Endodermal cell (in vitro differentiated cells): ENCODE measurements around the gene LYSMD1. TPM values are rescaled to one million over a fixed set of nuclear protein-coding genes. Genes with fewer than 3 reads are reported as not detected.

Source experiments
- DNase-seq: peaks from one replicate; pipeline ENCODE4 v3.0.0-alpha.2; 2017
- H3K27ac ChIP-seq: 2 replicates; pipeline ENCODE4 v1.5.1; 2013; ENCODE audit warnings: mild to moderate bottlenecking, low read depth, low read length, moderate library complexity
- H3K27me3 ChIP-seq: 2 replicates; pipeline ENCODE4 v1.6.1; 2013; ENCODE audit warnings: mild to moderate bottlenecking, low read length, moderate library complexity; ENCODE audit not compliant: insufficient read depth, control insufficient read depth, poor library complexity, severe bottlenecking
- H3K36me3 ChIP-seq: 2 replicates; pipeline ENCODE4 v1.7.0; 2013; ENCODE audit warnings: mild to moderate bottlenecking, low read length, moderate library complexity; ENCODE audit not compliant: control insufficient read depth, insufficient read depth
- H3K4me1 ChIP-seq: one replicate; pipeline ENCODE4 v1.7.0; 2013; ENCODE audit warnings: low read length; ENCODE audit not compliant: control insufficient read depth, insufficient read depth
- H3K4me3 ChIP-seq: 2 replicates; pipeline ENCODE4 v1.5.1; 2013; ENCODE audit warnings: mild to moderate bottlenecking, low read length, moderate library complexity
- H3K9ac ChIP-seq: 2 replicates; pipeline ENCODE4 v1.6.1; 2013; ENCODE audit warnings: mild to moderate bottlenecking, low read length, moderate library complexity; ENCODE audit not compliant: poor library complexity, severe bottlenecking; ENCODE audit errors: extremely low read depth
- H3K9me3 ChIP-seq: 2 replicates; pipeline ENCODE4 v1.6.1; 2013; ENCODE audit warnings: mild to moderate bottlenecking, low read length, moderate library complexity; ENCODE audit not compliant: control insufficient read depth
- H3K27ac Mint-ChIP-seq: 2 replicates; pipeline ENCODE4 v1.8.0; 2020; ENCODE audit warnings: mixed read lengths
- H3K27me3 Mint-ChIP-seq: 2 replicates; pipeline ENCODE4 v1.8.0; 2021; ENCODE audit warnings: mild to moderate bottlenecking, mixed read lengths; ENCODE audit not compliant: insufficient read depth
- H3K36me3 Mint-ChIP-seq: 2 replicates; pipeline ENCODE4 v1.8.0; 2020; ENCODE audit warnings: low read depth, mixed read lengths
- H3K4me1 Mint-ChIP-seq: 2 replicates; pipeline ENCODE4 v1.8.0; 2020; ENCODE audit warnings: mixed read lengths
- H3K4me3 Mint-ChIP-seq: 2 replicates; pipeline ENCODE4 v1.8.0; 2020; ENCODE audit warnings: mild to moderate bottlenecking, moderate library complexity, mixed read lengths
- H3K9me3 Mint-ChIP-seq: 2 replicates; pipeline ENCODE4 v1.8.0; 2020; ENCODE audit warnings: mild to moderate bottlenecking, mixed read lengths
- WGBS, 2 experiments: methylation state at CpG; one replicate each; pipeline versions ENCODE4 v1.1.5 to v1.1.7; 2013; ENCODE audit warnings: missing lambda C conversion rate in 2 of 2, mixed read lengths in 1 of 2; ENCODE audit not compliant: insufficient coverage in 1 of 2, insufficient read length in 1 of 2; 5-methylcytosine and 5-hydroxymethylcytosine counted together
- total RNA-seq, 2 donors: library from RNA; stranded (reverse); fragmentation: NEBNext Ultra II Directional in 1 of 2; extraction: Animal tissue kit (Norgen Biotek cat#: 25700) in 1 of 2; gene quantifications; 2 replicates in 1 of 2; 3 replicates in 1 of 2; pipeline ENCODE4 v1.2.1, GENCODE V29; 2021
- TF ChIP-seq, protein P1 (sequence below): fragments of 200-600 bp; sonication (generic); conservative IDR thresholded peaks from 2 replicates; pipeline ENCODE4 v1.5.0; 2021; ENCODE audit warnings: antibody characterized with exemption, mild to moderate bottlenecking

The LYSMD1 gene
- total RNA-seq, 2 donors from 2014 or later, result 9.1 to 13.0 TPM

DNA sequence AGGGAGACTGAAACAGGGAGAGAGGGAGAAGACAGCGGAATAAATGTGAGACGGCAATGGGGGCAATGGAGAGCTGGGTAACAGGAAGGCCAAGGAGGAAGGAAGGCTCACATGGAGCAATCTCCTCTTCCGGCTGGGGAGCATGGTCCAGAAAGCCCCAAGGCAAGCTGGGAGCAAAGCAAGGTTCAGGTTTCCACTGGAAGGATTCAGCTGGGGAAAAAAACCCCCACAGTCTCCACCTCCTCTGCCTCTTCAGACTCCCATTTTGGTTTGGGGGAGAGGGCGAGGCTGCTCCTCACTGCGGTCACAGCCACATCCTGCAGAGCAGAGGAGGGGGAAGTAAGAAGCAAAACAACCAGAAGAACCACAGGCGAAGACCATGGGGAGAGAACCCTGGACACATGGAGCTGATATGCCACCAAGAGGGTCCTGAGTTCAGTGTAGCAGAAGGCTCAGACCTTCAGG, 8.6 kb downstream of the LYSMD1 start:
- DNase-seq, result no peak
- peaks cover 45% of the 10 kb centered on the region for H3K36me3 ChIP-seq
- WGBS, 2 experiments, result 90 to 92% methylated on average over 6 of the region's 6 CpGs
- no peaks in the 10 kb centered on the region for H3K4me1 ChIP-seq
- no peak overlapping the region for H3K9ac ChIP-seq
- H3K27ac ChIP-seq, result no peak overlapping the region
- Mint-ChIP-seq H3K36me3 (peaks cover 32% of the 10 kb centered on the region), H3K27me3 (no peaks in the 10 kb centered on the region), H3K9me3 (no peaks in the 10 kb centered on the region), H3K4me3 (no peak overlapping the region), H3K4me1 (peaks cover 2% of the 10 kb centered on the region), H3K27ac (no peak overlapping the region)
- H3K4me3 ChIP-seq, result no peak overlapping the region
- no peaks in the 10 kb centered on the region for H3K9me3 ChIP-seq
- no peaks in the 10 kb centered on the region for H3K27me3 ChIP-seq
- TF ChIP-seq, protein P1, sequence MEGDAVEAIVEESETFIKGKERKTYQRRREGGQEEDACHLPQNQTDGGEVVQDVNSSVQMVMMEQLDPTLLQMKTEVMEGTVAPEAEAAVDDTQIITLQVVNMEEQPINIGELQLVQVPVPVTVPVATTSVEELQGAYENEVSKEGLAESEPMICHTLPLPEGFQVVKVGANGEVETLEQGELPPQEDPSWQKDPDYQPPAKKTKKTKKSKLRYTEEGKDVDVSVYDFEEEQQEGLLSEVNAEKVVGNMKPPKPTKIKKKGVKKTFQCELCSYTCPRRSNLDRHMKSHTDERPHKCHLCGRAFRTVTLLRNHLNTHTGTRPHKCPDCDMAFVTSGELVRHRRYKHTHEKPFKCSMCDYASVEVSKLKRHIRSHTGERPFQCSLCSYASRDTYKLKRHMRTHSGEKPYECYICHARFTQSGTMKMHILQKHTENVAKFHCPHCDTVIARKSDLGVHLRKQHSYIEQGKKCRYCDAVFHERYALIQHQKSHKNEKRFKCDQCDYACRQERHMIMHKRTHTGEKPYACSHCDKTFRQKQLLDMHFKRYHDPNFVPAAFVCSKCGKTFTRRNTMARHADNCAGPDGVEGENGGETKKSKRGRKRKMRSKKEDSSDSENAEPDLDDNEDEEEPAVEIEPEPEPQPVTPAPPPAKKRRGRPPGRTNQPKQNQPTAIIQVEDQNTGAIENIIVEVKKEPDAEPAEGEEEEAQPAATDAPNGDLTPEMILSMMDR, result no peak

GRCh38 chr1:151156515-151156819, 9.2 kb downstream of the LYSMD1 start, which contains the start of gene TNFAIP8L2:
Gene TNFAIP8L2 (plus strand): TSS chr1:151156649. CDS start chr1:151158698, 2,049 bp downstream.
- Mint-ChIP-seq H3K27me3 (no peaks in the 10 kb centered on the region), H3K4me1 (peaks cover 2% of the 10 kb centered on the region), H3K4me3 (no peak within 1 kb of the TSS), H3K9me3 (no peaks in the 10 kb centered on the region), H3K27ac (no peak within 1 kb of the TSS), H3K36me3 (peaks cover 26% of the 10 kb centered on the region)
- Histone ChIP-seq H3K27ac (no peak within 1 kb of the TSS), H3K36me3 (peaks cover 38% of the 10 kb centered on the region), H3K9ac (no peak within 1 kb of the TSS), H3K4me1 (no peaks in the 10 kb centered on the region), H3K4me3 (no peak within 1 kb of the TSS), H3K27me3 (no peaks in the 10 kb centered on the region), H3K9me3 (no peaks in the 10 kb centered on the region)
- 77 to 89% methylated on average over 3 to 4 of the region's 4 CpGs for WGBS, 2 experiments
- DNase-seq, result peak; percentile 63
- TF ChIP-seq, protein P1, result no peak

- no peaks in the 10 kb centered on the region for H3K36me3 Mint-ChIP-seq
- Histone ChIP-seq H3K27me3 (no peaks in the 10 kb centered on the region), H3K9me3 (no peaks in the 10 kb centered on the region), H3K27ac (no peak overlapping the region), H3K4me3 (peak overlapping the region; percentile 92), H3K36me3 (no peaks in the 10 kb centered on the region), H3K4me1 (no peaks in the 10 kb centered on the region), H3K9ac (no peak overlapping the region)
- DNase-seq, result no peak
- no peak overlapping the region for H3K4me3 Mint-ChIP-seq
- H3K27me3 Mint-ChIP-seq, result peaks cover 11% of the 10 kb centered on the region
- H3K4me1 Mint-ChIP-seq, result peaks cover 27% of the 10 kb centered on the region
- H3K27ac Mint-ChIP-seq, result no peak overlapping the region
- 82 to 100% methylated on average over 1 to 2 of the region's 2 CpGs for WGBS, 2 experiments
- no peaks in the 10 kb centered on the region for H3K9me3 Mint-ChIP-seq
- TF ChIP-seq, protein P1, result no peak
Measured at GRCh38 chr1:151147665-151148064, 18.0 kb downstream of the LYSMD1 start.
